IPS-NIHi7 (cell line): ENCODE measurements around the gene CELA1.
"Not testable (repeated sequence)": the region's sequence is repeated elsewhere in the genome, so short reads cannot be mapped to it uniquely, and the experiment has no call there.

Experiments
- DNase-seq: peaks from one replicate; pipeline ENCODE4 v3.0.0; 2012; ENCODE audit warnings: mixed read lengths; ENCODE audit errors: extremely low spot score

Gene CELA1

GRCh38 chr12:51318057-51318806, 28.2 kb downstream of the CELA1 start:
- DNase-seq: not testable (repeated sequence)

DNA sequence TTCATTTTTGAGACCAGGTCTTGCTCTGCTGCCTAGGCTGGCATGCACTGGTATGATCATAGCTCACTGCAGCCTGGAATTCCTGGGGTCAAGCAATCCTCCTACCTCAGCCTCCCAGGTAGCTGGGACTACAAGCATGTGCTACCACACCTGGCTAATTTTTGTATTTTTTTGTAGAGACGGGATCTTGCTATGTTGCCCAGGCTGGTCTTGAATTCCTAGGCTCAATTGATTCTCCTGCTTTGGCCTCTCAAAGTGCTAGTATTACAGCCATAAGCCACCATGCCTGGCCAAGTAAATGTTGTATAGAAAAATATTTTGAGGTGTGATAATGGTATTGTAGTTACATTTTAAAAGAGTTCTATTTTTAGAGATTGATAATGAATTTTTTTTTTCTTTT, 35.1 kb downstream of the CELA1 start:
- DNase-seq: no peak

GRCh38 chr12:51307655-51308593, 38.6 kb downstream of the CELA1 start:
- no peak for DNase-seq

DNA sequence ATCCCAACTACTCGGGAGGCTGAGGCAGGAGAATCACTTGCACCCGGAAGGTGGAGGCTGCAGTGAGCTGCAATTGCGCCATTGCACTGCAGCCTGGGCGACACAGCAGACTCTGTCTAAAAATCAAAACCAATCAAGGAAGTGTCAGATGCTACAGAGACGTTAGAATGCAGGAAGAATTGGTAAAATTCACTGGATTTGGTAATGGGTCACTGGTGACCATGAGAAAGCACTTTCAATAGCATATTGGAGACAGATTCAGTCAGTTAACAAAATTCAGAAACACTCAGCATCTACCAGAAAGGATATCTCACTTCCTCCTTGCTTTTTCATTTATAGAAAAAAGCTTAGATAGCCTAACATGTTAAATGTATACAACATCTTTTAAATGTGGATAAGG, 40.0 kb downstream of the CELA1 start:
- no peak for DNase-seq

DNA sequence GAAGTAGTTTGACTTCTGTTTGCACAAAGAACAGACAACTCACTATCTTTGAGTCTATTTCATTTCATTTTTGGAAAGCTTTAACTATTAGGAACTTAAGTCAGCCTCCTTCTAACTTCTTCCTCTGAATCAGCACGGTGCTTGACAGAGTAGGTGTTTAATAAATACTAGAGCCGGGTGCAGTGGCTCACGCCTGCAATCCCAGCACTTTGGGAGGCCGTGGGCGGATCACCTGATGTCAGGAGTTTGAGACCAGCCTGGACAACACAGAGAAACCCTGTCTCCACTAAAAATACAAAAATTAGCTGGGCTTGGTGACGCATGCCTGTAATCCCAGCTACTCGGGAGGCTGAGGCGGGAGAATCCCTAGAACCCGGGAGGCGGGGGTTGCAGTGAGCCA, 45.7 kb downstream of the CELA1 start:
- DNase-seq: not testable (repeated sequence)

DNA sequence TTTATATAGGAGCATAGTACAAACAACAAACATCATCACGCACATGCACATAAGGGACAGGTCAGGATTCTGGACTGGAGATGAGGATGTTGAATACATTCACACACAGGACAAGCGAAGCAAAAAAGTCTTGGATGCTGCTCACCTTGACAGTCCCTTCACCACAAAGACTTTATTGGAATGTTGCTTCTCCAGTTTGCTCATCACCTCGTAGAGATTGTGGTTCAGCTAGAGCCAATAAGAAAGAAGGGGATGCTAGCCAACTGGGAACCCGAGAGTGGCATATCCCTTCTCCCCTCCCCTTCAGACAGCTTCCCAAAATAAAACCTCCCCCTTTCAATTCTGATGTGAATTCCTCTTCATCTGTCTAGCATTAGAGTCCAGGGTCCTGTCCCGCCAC, 50.8 kb downstream of the CELA1 start:
- DNase-seq: no peak

- not testable (repeated sequence) for DNase-seq
Observed at GRCh38 chr12:51294097-51294496, 52.4 kb downstream of the CELA1 start.

GRCh38 chr12:51293696-51294095, 52.8 kb downstream of the CELA1 start:
- no peak for DNase-seq

DNA sequence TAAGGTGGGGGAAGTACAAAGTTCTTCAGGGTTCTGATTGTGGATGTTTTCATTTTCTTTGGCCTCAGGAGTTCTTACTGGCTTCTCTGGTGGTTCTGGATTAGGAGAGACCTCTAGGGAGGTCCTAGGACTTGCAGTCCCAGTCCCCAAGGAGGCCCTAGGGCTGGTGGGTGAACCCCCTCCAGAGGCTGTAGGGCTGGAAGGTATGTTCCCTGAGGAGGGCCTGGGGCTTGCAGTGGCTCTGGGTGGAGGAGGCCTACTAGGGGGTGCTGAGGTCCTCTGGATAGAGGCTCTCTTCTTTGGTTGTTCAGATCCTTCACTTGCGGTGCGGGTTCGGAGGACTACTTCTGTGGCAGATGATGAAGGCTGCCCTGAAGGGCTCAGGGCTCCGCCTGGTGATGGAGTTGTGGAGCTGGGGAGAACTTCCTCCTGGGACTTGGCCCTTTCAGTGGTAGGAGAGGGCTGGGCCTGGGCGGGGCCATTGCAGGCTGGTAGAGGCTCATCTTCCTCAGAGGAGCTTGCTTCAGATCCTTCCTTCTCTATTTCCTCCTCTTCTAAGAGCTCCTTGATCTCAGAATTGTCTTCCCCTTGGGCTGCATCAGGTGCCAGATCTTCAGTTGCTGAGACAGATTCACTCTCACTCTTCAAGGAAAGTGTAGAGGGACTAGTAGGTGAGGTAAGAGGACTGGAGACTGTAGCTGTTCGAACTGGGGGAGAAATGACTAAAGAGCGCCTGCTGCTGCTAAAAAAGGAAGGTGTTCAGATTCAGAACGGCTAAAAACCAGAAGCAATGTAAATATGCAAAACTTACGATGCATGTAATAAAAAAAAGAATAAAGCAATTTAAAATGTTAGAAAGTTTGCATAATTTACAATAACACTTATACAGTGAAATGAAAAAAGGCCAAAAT, 54.6 kb downstream of the CELA1 start:
- not testable (repeated sequence) for DNase-seq

DNA sequence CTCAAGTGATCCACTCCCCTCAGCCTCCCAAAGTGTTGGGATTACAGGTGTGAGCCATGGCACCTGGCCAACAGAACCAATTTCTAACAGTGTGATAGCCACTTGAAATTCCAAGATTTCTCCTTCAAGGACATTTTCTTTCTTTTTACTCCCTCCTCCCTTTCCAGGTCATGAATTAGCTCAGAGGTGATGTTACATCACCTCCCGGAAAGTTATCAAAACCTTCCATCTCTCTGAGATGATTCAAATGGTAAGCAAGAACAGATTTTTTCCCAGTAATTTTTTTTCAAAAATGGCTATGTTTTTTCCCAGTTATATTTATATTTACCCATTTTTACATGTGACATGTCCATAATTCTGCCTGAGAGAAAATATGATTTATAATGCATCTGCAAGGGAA, 60.6 kb downstream of the CELA1 start:
- DNase-seq: no peak

DNA sequence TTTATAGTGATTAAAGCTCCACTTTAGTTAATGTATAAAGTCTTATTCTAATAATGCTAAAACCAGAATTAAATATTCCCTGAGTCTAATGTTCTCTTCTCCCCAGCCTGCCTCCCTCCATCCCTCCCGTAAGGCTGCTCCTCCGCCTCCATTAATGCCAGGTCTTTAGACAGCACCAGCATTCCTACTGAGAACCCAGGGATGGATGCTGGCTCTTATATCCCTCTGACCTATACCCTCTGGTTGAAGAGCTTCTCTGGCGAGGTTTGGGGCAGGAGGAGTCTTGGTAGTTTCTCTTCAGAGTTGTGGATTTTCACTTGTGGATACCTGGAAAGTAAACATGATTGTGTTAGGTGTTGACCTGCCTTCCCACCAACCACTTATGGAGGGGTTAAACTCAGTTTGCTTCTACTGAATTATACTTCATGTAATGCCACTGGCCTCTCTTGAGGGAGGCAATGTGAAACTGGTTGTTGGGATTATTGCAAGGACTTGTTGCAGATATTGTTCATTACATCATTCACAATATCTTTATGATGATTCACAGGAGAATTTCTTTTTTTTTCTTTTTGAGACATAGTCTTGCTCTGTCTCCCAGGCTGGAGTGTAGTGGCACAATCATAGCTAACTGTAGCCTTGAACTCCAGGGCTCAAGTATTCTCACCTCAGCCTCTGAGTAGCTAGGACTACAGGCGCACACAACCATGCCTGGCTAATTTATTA, 65.1 kb downstream of the CELA1 start:
- no peak for DNase-seq
